NCI-H345 (cell line): ENCODE measurements around the gene RSPH1.

Source experiments
- DNase-seq: peaks from one replicate; lab custom pipeline; 2025; lab: John Stamatoyannopoulos, UW

The RSPH1 gene

GRCh38 chr21:42513151-42513984, 17.3 kb upstream of the RSPH1 start, which contains the start of gene SLC37A1:
Gene SLC37A1, plus strand, starts transcription at chr21:42513852. Its CDS starts 4,603 bp downstream, at chr21:42518455.
- DNase-seq, result peak; percentile 41

GRCh38 chr21:42512346-42513034, 16.5 kb upstream of the RSPH1 start:
- no peak for DNase-seq

GRCh38 chr21:42509244-42509643, 13.2 kb upstream of the RSPH1 start:
- DNase-seq, result no peak

GRCh38 chr21:42508371-42508770, 12.3 kb upstream of the RSPH1 start:
- no peak for DNase-seq

- no peak for DNase-seq
These were observed 11.4 kb upstream of the RSPH1 start for GRCh38 chr21:42507418-42507817.

- DNase-seq, result no peak
These were observed 9.2 kb upstream of the RSPH1 start for GRCh38 chr21:42505090-42505726.

- no peak for DNase-seq
These were observed 7.7 kb upstream of the RSPH1 start for GRCh38 chr21:42503711-42504110.

GRCh38 chr21:42500736-42501135, 4.7 kb upstream of the RSPH1 start:
- no peak for DNase-seq

GRCh38 chr21:42500225-42500624, 4.2 kb upstream of the RSPH1 start:
- DNase-seq, result no peak

- DNase-seq, result no peak
These were observed 3.6 kb upstream of the RSPH1 start for GRCh38 chr21:42499444-42500112.

GRCh38 chr21:42498012-42498411, 2.0 kb upstream of the RSPH1 start:
- DNase-seq, result no peak

- peak; percentile 47 for DNase-seq
These were observed 797 bp upstream of the RSPH1 start for GRCh38 chr21:42496839-42497202.

- DNase-seq, result no peak
These were observed 282 bp downstream of the RSPH1 start for GRCh38 chr21:42495765-42496119.

GRCh38 chr21:42495027-42495426, 997 bp downstream of the RSPH1 start:
- DNase-seq, result no peak

GRCh38 chr21:42493109-42494060, 2.6 kb downstream of the RSPH1 start:
- no peak for DNase-seq

GRCh38 chr21:42492201-42492600, 3.8 kb downstream of the RSPH1 start:
- DNase-seq, result no peak

GRCh38 chr21:42491328-42491727, 4.7 kb downstream of the RSPH1 start:
- no peak for DNase-seq

GRCh38 chr21:42490720-42491119, 5.3 kb downstream of the RSPH1 start:
- no peak for DNase-seq

- no peak for DNase-seq
These were observed 6.0 kb downstream of the RSPH1 start for GRCh38 chr21:42489991-42490390.

GRCh38 chr21:42489006-42489563, 6.9 kb downstream of the RSPH1 start:
- DNase-seq, result no peak

- no peak for DNase-seq
These were observed 9.5 kb downstream of the RSPH1 start for GRCh38 chr21:42486531-42486930.
